Measurements from ENCODE around the gene SMAGP. TPM values are rescaled to one million over a fixed set of nuclear protein-coding genes. Genes with fewer than 3 reads are reported as not detected.
"Not testable (repeated sequence)": the region's sequence is repeated elsewhere in the genome, so short reads cannot be mapped to it uniquely, and the experiment has no call there.

Gene SMAGP
- total RNA-seq, 2 experiments from 2014 or later, result 2.5 to 3.0 TPM

DNA sequence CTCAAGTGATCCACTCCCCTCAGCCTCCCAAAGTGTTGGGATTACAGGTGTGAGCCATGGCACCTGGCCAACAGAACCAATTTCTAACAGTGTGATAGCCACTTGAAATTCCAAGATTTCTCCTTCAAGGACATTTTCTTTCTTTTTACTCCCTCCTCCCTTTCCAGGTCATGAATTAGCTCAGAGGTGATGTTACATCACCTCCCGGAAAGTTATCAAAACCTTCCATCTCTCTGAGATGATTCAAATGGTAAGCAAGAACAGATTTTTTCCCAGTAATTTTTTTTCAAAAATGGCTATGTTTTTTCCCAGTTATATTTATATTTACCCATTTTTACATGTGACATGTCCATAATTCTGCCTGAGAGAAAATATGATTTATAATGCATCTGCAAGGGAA is 15.6 kb upstream of the SMAGP start:
- Mint-ChIP-seq H3K4me3 (no peak overlapping the region), H3K36me3 (ENCODE audit: low read depth) (peaks cover 69% of the 10 kb centered on the region), H3K27ac (peak overlapping the region; percentile 64), H3K27me3 (no peaks in the 10 kb centered on the region), H3K9me3 (no peaks in the 10 kb centered on the region), H3K4me1 (ENCODE audit: low read depth) (no peaks in the 10 kb centered on the region)
- Histone ChIP-seq H3K9me3 (ENCODE audit: control insufficient read depth in 1 of 2, insufficient read depth in 1 of 2, low read length in 2 of 2) (no peaks in the 10 kb centered on the region), H3K4me3 (ENCODE audit: low read length) (no peak overlapping the region), H3K36me3 (ENCODE audit: insufficient read depth, low read length) (peaks cover 89% of the 10 kb centered on the region), H3K27me3 (ENCODE audit: control insufficient read depth in 1 of 2, insufficient read depth in 2 of 2, low read length in 2 of 2) (no peaks in the 10 kb centered on the region), H3K4me1 (ENCODE audit: insufficient read depth, low read length) (no peaks in the 10 kb centered on the region), H3K27ac (ENCODE audit: low read depth in 1 of 2, low read length in 2 of 2) (no peak overlapping the region)
- TF ChIP-seq, protein P1, sequence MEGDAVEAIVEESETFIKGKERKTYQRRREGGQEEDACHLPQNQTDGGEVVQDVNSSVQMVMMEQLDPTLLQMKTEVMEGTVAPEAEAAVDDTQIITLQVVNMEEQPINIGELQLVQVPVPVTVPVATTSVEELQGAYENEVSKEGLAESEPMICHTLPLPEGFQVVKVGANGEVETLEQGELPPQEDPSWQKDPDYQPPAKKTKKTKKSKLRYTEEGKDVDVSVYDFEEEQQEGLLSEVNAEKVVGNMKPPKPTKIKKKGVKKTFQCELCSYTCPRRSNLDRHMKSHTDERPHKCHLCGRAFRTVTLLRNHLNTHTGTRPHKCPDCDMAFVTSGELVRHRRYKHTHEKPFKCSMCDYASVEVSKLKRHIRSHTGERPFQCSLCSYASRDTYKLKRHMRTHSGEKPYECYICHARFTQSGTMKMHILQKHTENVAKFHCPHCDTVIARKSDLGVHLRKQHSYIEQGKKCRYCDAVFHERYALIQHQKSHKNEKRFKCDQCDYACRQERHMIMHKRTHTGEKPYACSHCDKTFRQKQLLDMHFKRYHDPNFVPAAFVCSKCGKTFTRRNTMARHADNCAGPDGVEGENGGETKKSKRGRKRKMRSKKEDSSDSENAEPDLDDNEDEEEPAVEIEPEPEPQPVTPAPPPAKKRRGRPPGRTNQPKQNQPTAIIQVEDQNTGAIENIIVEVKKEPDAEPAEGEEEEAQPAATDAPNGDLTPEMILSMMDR (IDR thresholded peaks at IDR 0.05), result no peak
- ATAC-seq (ENCODE audit: poor library complexity) (no peak), DNase-seq (no peak)
- ChIA-PET POLR2A (interaction anchor here (1.0 to 2.0 kb wide), 2 partner anchors 33 to 55 kb away, joined by 4 to 6 read pairs; no protein-coding TSS in a partner anchor), CTCF (interaction anchor here (0.6 kb wide), 1 partner anchor 1749 kb away, joined by 3 read pairs; no protein-coding TSS in a partner anchor)
- intact Hi-C loops (cut with DNase I, micrococcal nuclease), result no loop called here

DNA sequence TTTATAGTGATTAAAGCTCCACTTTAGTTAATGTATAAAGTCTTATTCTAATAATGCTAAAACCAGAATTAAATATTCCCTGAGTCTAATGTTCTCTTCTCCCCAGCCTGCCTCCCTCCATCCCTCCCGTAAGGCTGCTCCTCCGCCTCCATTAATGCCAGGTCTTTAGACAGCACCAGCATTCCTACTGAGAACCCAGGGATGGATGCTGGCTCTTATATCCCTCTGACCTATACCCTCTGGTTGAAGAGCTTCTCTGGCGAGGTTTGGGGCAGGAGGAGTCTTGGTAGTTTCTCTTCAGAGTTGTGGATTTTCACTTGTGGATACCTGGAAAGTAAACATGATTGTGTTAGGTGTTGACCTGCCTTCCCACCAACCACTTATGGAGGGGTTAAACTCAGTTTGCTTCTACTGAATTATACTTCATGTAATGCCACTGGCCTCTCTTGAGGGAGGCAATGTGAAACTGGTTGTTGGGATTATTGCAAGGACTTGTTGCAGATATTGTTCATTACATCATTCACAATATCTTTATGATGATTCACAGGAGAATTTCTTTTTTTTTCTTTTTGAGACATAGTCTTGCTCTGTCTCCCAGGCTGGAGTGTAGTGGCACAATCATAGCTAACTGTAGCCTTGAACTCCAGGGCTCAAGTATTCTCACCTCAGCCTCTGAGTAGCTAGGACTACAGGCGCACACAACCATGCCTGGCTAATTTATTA is 11.1 kb upstream of the SMAGP start:
- Mint-ChIP-seq H3K4me3 (no peak overlapping the region), H3K27me3 (no peaks in the 10 kb centered on the region), H3K36me3 (ENCODE audit: low read depth) (peaks cover 50% of the 10 kb centered on the region), H3K9me3 (no peaks in the 10 kb centered on the region), H3K27ac (peak overlapping the region; percentile 34), H3K4me1 (ENCODE audit: low read depth) (no peaks in the 10 kb centered on the region)
- Histone ChIP-seq H3K27ac (ENCODE audit: low read depth in 1 of 2, low read length in 2 of 2) (no peak overlapping the region), H3K4me1 (ENCODE audit: insufficient read depth, low read length) (no peaks in the 10 kb centered on the region), H3K36me3 (ENCODE audit: insufficient read depth, low read length) (peaks cover 59% of the 10 kb centered on the region), H3K9me3 (ENCODE audit: control insufficient read depth in 1 of 2, insufficient read depth in 1 of 2, low read length in 2 of 2) (no peaks in the 10 kb centered on the region), H3K4me3 (ENCODE audit: low read length) (no peak overlapping the region), H3K27me3 (ENCODE audit: control insufficient read depth in 1 of 2, insufficient read depth in 2 of 2, low read length in 2 of 2) (no peaks in the 10 kb centered on the region)
- intact Hi-C loops (cut with DNase I, micrococcal nuclease), result no loop called here
- CTCF ChIA-PET, result interaction anchor here (0.5 kb wide), 1 partner anchor 434 kb away, joined by 3 read pairs; no protein-coding TSS in a partner anchor
- TF ChIP-seq, protein P1 (IDR thresholded peaks at IDR 0.05), result no peak
- no peak for ATAC-seq (ENCODE audit: poor library complexity)
- POLR2A ChIA-PET, result interaction anchor here (1.0 to 1.2 kb wide), 3 partner anchors 11 to 60 kb away, joined by 3 to 5 read pairs (median 3); partner anchors contain the start of gene SMAGP
- no peak for DNase-seq

DNA sequence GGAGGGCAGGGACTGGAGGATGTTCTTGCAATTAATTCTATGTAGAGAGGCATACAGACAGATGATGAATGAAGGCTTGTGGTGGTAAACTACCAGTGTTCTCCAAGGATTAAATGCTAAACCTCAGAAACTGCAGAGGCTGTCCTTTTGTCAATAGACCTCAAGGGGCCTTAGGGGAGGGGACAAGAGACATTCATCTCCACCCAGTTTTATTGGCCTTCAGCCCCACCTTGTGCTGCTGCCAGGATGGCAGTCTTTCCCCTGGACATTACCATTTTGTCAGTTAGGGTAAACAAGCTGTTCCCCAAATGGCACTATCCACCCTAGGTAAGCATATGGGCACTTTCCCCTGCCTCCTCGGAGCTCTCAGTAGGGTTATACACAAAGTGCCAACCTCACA is 4.9 kb upstream of the SMAGP start:
- TF ChIP-seq, protein P1 (IDR thresholded peaks at IDR 0.05), result no peak
- no peaks in the 10 kb centered on the region for H3K27me3 ChIP-seq (ENCODE audit: control insufficient read depth in 1 of 2, insufficient read depth in 2 of 2, low read length in 2 of 2)
- Mint-ChIP-seq H3K9me3 (no peaks in the 10 kb centered on the region), H3K27me3 (no peaks in the 10 kb centered on the region), H3K27ac (no peak overlapping the region), H3K36me3 (ENCODE audit: low read depth) (peaks cover 12% of the 10 kb centered on the region), H3K4me3 (no peak overlapping the region), H3K4me1 (ENCODE audit: low read depth) (peaks cover 10% of the 10 kb centered on the region)
- no peak for DNase-seq
- H3K36me3 ChIP-seq (ENCODE audit: insufficient read depth, low read length), result peaks cover 4% of the 10 kb centered on the region
- H3K9me3 ChIP-seq (ENCODE audit: control insufficient read depth in 1 of 2, insufficient read depth in 1 of 2, low read length in 2 of 2), result no peaks in the 10 kb centered on the region
- no peak overlapping the region for H3K4me3 ChIP-seq (ENCODE audit: low read length)
- no peak overlapping the region for H3K27ac ChIP-seq (ENCODE audit: low read depth in 1 of 2, low read length in 2 of 2)
- peaks cover 11% of the 10 kb centered on the region for H3K4me1 ChIP-seq (ENCODE audit: insufficient read depth, low read length)
- CTCF ChIA-PET, result interaction anchor here (1.3 to 3.0 kb wide), 2 partner anchors 57 to 66 kb away, joined by 3 to 12 read pairs; partner anchors contain the start of gene POU6F1
- no peak for ATAC-seq (ENCODE audit: poor library complexity)
- POLR2A ChIA-PET, result interaction anchor here (1.3 kb wide), 1 partner anchor 43 kb away, joined by 3 read pairs; no protein-coding TSS in a partner anchor
- intact Hi-C loops (cut with DNase I, micrococcal nuclease), result no loop called here

GRCh38 chr12:51272810-51273209 is 2.6 kb upstream of the SMAGP start:
- CTCF ChIA-PET; H3K27ac Mint-ChIP-seq; H3K36me3 Mint-ChIP-seq (ENCODE audit: low read depth); POLR2A ChIA-PET; H3K27ac ChIP-seq (ENCODE audit: low read depth in 1 of 2, low read length in 2 of 2); ATAC-seq (ENCODE audit: poor library complexity); H3K4me3 ChIP-seq (ENCODE audit: low read length); H3K36me3 ChIP-seq (ENCODE audit: insufficient read depth, low read length); H3K9me3 ChIP-seq (ENCODE audit: control insufficient read depth in 1 of 2, insufficient read depth in 1 of 2, low read length in 2 of 2); H3K9me3 Mint-ChIP-seq; H3K27me3 Mint-ChIP-seq; DNase-seq; H3K27me3 ChIP-seq (ENCODE audit: control insufficient read depth in 1 of 2, insufficient read depth in 2 of 2, low read length in 2 of 2); intact Hi-C loops (cut with DNase I, micrococcal nuclease): not testable (repeated sequence)
- peaks cover 21% of the 10 kb centered on the region for H3K4me1 ChIP-seq (ENCODE audit: insufficient read depth, low read length)
- Mint-ChIP-seq H3K4me3 (peak overlapping the region; percentile 15), H3K4me1 (ENCODE audit: low read depth) (peaks cover 24% of the 10 kb centered on the region)
